Ovary (tissue), 3 donors: ENCODE data around the gene SETX.

Experiments
- POLR2A ChIP-seq: fragments of 450-650 bp; IDR thresholded peaks from one replicate; pipeline ENCODE4 v1.6.1; 2017; ENCODE audit warnings: antibody characterized with exemption, mild to moderate bottlenecking, moderate library complexity
- TF ChIP-seq, protein P1 (sequence below), 3 donors: fragments of 450-650 bp in 2 of 3; fragments of 200-600 bp in 1 of 3; IDR thresholded peaks; one replicate each; pipeline versions ENCODE4 v1.5.1 to v1.8.0; 2016 to 2022; ENCODE audit warnings: antibody characterized with exemption in 3 of 3, mild to moderate bottlenecking in 1 of 3
- donor health status: DM: no; HTN: no; CAD: no.

DNA sequence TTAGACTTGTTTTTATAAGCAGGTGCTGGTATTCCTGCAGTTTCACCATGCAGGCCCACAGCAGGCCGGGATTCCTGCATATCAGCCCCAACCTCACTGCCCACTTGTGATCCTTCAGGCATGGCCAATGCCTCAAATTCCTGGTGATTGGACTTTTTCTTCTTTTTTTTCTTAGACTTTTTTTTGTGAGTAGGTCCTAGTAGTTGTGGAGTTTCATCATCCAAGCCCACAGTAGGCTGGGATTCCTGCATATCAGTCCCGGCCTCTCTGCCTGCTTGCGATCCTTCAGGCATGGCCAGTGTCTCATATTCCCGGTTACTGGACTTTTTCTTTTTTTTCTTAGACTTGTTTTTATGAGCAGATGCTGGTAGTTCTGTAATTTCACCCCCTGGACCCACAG is 47.0 kb upstream of the SETX start:
- TF ChIP-seq, protein P1, sequence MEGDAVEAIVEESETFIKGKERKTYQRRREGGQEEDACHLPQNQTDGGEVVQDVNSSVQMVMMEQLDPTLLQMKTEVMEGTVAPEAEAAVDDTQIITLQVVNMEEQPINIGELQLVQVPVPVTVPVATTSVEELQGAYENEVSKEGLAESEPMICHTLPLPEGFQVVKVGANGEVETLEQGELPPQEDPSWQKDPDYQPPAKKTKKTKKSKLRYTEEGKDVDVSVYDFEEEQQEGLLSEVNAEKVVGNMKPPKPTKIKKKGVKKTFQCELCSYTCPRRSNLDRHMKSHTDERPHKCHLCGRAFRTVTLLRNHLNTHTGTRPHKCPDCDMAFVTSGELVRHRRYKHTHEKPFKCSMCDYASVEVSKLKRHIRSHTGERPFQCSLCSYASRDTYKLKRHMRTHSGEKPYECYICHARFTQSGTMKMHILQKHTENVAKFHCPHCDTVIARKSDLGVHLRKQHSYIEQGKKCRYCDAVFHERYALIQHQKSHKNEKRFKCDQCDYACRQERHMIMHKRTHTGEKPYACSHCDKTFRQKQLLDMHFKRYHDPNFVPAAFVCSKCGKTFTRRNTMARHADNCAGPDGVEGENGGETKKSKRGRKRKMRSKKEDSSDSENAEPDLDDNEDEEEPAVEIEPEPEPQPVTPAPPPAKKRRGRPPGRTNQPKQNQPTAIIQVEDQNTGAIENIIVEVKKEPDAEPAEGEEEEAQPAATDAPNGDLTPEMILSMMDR (IDR thresholded peaks at IDR 0.05) = no peak
- TF ChIP-seq POLR2A = no peak
